HG03139 (cell line): ENCODE measurements around the gene DGCR2.
"Not testable (repeated sequence)": the region's sequence is repeated elsewhere in the genome, so short reads cannot be mapped to it uniquely, and the experiment has no call there.

Experiments
- ATAC-seq: cut with Tn5 transposase; IDR thresholded peaks from one replicate; pipeline ENCODE4 v1.9.1; 2021; ENCODE audit not compliant: unreplicated experiment

DGCR2 gene

DNA sequence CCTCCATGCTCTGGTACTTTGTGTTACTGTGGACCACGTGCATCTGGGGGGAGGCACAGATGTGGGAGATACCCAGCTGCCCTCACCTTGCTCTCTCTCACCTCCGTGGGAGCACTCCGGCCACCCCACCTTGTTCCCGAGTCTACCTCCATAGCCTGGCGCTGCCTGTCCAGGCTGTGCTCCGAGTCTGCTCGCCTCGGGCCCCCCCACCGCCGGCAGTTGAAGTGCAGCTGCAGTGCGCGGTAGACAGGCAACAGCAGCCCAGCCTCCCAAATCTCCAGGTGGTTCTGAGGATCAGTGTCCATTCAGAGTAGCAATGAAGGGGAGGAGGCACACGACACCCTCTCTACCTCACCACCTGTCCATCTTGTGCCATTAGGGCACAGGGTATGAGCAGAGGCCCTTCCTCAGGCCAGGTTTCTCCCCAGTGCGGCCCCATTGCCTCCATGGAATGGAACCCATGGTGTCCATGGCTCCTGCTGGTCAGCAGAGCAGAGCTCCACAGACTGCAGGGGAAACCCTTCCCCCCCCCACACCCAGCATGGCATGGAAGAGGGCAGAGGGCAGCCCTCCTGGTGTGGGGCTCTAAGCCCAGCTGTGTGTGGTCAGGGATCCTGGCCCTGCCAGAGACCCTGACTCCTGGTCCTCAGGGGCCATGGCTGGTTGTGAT is 89.2 kb downstream of the DGCR2 start:
- ATAC-seq = not testable (repeated sequence)

DNA sequence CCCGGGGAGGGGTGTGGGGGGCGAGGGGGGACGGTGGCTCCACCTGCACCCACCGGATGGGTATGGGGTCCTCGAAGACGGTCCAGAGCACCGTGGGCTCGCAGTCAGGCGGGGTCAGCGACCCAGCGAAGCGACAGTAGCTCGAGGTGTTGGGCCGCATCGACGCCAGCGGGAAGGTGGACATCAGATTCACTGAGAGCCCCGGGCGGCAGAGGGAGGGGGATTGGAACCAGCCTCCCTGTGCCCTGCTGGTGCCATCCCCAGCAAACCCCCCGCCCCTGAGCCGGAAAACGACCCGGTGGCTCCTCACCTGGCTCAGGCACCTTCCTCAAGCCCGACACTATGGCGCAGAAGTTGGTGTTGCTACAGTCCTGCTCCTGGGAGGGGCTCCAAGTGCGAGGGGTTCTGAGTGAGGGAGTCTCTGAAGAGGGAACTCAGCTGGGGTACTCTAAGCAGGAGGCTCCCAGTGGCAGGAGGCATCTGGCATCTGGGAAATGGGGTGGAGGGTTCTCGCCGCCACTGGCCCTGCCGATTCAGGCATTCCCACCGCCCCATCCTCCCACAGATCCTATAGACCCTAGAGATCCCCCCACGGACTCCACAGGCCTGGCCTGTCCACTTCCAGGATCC is 89.9 kb downstream of the DGCR2 start:
- not testable (repeated sequence) for ATAC-seq

DNA sequence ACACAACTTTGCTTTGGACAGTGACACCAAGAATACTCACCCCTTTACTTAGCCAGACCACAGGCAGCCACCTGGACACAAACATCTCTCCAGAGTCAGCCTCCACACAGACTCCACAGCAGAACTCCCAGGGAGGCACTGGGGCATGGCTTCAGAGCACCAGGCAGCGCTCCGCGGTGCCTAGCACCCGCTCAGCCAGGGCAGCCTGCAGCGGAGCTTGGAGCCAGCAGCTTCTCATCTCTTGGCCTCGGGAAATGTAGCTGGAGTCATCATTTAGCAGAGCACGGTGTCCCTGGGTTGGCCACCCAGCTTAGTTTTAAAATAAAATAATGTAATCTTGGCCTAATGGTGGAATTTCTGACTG is 91.3 kb downstream of the DGCR2 start:
- not testable (repeated sequence) for ATAC-seq

DNA sequence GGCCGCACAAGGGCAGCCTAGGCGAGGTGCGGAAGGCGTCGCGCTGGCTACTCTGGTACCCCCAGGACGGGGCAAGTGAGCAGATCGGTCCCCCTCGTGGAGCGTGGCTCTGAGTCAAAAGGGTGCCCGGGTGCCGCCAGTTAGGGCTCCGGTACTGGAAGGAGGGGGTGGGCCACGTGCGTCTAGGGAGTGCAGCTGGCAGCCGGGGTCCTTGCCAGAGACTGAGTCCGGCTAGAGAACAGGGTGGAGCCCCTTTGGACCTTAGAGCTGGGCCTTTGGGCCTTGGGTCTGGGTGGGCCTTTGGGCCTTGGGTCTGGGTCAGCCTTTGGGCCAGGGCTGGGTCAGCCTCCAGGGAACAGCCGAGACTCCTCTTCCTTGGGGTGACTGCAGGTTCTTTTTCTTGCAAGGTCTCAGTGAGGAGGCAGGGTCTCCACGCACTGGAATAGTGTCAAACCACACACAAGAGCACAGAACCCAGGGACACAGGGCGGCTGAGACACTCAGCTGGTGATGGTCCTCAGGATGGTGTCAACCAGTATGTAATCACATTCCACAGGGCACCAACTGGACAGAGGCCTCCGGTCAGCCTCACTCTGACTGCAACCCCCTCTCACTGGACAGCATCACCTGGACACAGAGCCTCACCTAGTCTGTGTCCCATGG is 91.9 kb downstream of the DGCR2 start:
- ATAC-seq = not testable (repeated sequence)

DNA sequence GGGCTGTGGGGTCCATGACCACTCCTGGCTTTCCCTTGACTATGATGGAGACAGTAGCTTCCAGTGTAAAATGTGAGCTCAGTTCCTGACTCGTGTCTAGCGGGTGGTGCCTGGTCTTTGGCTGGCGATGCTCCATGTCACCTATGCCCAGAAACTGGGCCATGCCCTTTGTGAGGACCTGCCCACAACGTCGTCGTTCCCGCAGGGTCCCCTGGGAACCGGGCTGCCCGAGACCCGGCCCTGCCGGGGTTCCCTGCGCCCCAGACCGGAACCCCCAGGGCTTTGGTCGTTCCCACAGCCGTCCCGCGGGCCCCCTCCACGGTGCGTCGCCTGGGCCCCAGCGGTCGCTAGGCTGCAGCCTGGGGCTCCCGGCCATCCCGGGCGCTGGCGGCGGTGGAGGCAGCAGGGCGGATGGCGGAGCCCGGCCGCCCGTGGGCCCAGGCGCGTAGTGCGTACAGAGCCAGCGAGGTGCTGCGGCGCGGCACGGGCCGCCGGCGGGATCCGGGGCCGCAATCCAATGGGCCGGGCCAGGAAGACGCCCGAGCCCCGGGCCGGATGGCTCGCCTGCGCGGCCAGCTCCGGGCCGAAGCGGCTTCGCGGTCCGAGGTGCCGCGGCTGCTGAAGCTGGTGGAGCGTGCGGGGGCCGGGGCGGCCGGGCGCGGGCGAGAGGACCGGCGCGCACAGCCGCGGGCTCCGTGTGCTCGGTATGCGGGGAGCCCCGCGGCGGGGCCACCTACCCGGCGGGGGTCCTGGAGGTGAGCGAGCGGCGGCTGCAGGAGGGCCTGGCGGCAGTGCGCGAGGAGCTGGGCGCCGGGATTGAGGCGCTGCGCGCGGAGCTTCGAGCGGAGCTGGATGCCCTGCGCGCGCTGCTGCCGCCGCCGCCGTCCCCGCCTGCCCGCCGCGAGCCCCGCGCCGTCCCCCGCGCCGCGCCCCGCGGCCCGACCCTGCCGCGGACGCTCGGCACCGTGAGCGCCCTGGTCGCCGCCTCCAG is 92.8 kb downstream of the DGCR2 start:
- ATAC-seq = not testable (repeated sequence)

DNA sequence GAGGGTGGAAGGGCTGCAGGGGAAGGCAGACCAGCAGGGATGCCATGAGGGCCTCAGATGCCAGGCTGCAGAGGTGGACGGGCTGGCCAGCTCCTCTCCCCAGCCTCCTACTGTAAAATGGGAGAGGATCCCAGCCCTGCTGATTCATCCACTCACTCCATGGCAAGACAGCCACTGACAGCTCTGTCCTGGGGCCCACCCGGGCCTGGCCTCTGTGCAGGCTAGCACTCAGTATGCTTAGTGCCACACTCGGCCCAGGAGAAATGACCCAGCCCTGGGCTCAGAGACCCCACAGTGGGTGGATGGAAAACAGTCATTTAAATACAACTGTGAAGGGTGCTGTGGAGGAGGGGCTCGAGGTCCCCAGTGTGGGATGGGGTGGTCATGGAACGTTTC is 94.2 kb downstream of the DGCR2 start:
- ATAC-seq = not testable (repeated sequence)

DNA sequence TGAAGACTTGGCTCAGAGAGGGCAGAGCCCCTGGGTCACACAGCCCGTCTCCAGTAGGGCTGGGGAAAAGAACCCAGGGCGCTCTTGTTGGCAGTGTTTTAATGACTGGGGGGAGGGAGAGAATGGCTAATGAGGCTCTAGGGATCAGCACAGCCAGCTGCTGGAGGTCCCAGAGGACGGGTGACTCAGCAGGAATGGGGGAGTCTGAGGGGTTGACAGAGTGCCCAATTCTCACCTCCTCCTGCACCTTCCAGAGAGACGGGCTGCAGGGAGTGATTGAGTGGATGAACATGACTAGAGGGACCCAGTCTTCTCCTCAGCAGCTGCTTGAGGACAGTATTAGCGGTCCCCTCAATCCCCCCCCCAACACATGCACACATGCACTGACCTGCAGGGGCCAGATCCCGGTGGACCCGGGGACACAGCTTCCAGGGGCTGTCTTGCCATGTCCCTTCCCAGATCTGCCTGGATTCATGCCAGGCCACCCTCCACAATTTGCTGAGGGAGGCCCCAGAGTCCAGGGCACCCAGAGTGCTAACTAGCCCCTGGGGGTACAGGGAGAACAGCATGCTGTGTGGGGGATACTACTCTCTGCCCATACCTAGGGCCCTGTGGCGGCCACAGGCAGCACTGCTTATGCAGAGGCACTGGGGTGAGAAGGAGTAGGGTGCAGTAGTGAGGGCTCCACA is 94.7 kb downstream of the DGCR2 start:
- ATAC-seq = not testable (repeated sequence)

DNA sequence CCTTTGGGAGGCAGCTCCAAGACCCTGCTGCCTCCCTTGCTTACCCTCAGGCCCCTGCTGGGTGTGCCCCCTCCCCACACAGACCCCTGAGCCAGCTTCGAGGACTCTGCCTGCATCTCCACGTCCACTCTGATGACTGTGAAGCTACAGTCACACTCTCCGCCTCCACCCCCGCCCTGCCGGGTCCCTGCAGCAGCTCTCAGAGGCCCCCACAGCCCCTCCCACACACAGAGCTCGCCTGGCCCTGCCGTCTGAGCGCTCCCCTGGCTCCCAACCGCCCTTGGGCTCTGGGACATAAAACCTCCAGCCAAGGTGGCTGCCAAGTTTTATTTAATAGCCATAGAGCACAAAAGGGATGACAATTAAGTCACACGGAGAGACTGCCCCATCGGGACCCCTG is 96.1 kb downstream of the DGCR2 start:
- ATAC-seq = not testable (repeated sequence)

DNA sequence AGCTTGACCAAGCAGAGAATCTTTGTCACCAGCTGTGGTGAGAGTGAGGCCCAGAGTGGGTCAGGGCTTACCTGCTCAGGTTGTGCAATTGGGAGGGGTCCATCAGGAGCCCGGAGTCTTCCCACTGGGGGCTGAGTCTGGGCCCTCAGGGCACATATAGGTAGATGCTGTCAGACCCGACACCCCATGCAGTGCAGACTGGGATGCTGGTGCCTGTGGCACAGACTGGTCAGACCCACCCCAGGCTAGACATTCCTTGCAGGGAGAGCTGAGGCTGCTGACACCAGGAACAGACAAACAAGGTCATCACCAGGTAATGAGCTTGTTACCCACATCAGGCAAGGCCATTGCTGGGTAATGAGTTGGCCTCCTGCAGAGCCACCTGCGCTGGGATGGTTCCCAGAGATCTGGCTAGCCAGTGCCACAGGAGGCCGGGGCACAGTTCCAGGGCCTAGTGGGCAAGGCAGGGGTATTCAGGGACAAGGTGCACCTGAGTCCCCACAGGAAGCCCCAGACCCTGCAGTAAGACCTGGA is 97.2 kb downstream of the DGCR2 start:
- not testable (repeated sequence) for ATAC-seq

DNA sequence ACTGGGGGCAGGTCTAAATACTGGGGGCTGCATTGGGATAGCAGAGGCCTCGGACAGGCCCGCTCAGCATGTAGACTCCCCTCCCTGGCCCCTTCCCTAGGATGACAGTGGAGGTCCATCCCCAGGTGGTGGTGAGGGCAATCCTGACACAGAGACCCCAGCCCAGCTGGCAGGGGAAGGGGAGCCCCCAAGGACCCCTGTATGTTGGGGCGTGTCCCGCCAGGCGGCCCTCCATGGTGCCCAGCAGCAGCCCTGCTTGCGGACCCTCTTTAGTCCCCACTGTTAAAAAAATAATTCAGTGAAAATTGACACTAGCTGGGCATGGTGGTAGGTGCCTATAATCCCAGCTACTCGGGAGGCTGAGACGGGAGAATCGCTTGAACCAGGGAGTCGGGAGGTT is 98.3 kb downstream of the DGCR2 start:
- not testable (repeated sequence) for ATAC-seq

DNA sequence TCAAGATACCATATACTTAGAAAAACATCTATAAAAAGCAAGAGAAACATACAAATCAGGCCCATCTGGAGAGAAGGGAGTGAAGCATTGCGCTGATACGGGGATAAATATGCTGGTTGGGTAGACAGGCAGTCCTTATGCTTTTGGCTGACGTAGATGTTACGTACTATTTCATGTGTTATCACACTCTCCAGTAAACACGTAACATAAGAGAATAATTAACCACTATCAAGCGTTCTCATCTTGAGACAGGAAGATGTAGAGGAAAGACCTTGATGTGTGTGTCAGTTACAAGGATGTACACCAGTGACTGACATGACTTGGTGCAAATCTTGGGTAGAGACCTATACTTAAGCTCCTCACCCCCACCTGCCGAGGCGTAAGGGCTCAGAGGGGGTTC is 99.5 kb downstream of the DGCR2 start:
- ATAC-seq = no peak

DNA sequence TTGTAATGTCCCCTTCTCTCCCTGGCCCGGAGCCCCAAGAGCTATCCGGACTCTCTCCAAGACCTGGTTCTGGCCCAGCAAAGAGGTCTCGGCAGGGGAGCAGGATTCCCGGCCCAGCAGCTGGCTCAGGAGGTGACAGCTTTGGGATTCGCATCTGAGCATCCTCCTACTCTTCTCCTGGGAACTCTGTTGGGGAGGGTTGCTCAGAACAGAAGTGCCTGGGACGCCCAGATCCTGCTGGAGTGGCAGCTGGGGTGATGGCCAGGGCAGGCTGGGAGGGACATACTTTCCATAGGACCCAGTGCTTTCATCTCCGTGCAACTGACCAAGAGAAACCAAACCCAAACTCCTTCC is 102.6 kb downstream of the DGCR2 start:
- ATAC-seq = no peak

DNA sequence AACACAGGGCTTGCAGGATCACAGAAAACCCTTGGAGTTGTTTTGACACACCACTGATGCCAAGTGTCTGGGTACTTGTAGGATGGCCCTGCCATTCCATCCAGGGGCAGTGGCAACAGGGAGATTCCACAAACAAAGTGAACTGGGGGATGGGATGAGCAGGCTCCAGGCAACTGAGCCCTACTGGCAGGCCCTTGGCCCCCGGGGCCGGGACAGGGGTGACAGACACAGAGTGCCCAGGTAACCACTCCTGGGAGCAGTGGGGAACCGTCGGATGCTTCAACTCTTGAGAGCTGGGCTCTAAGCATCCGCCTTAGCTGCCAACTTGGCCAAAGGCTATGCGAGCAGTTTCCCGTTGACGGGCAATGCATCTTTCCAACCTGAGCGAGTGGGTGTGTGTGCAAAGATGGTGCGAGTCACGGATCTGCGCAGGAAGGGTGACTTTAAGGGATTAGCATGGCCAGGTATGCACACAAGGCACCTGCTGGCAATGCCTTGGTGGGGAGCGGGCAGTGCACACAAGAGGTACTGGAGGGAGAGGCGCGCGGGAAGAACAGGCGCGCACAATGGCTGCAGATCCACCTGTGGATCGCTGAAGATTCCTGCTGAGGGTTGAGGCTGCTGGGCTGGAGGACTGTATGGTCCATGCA is 103.1 kb downstream of the DGCR2 start:
- no peak for ATAC-seq

DNA sequence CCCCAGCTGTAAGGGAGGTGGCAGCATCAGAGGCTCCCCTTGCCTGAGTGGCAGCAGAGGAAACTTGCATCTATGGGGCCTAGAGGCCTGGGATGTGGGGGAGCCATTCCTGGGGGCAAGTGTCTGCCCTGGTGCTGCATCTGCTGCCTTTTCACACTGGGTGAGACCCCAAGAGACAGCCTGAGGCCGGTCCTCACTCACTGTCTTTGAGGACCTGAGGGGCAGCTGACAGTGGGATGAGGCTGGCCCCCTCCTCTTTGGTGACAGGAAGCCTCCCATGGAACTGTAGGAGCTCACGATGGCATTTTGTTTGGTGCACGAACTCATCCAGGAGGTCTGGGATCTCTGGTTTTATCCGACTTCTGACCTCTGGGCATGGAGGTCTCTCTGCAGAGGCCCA is 104.0 kb downstream of the DGCR2 start:
- ATAC-seq = no peak

DNA sequence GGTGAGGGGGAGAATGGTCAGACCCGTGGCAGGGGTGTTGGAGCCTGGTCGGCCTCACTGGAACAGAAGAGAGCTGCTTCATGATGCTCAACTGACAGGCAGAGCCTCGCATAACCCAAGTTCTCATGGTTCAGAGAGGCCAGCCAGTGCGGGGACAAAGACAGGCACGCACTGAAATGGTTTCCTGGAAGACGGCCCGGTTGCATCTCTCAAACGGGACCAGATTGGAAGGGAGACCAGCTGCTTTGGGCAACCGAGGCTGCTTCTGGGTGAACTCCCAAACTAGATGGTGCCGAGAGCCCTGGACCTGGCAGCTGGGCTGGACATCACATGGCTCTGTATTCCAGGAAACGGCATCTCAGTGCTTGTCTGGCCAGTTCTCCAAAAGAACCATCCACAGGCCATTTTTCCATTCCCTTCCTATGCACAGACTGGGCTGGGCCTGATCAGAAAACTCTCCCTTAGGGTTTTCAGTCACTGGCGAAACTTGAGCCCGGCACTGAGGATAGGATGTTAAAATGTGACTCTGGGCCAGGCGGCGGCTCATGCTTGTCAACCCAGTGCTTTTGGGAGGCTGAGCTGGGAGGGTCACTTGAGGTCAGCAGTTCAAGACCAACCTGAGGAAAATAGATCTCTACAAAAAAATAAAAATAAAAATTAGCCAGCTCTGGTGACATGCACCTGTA is 106.0 kb downstream of the DGCR2 start:
- no peak for ATAC-seq

DNA sequence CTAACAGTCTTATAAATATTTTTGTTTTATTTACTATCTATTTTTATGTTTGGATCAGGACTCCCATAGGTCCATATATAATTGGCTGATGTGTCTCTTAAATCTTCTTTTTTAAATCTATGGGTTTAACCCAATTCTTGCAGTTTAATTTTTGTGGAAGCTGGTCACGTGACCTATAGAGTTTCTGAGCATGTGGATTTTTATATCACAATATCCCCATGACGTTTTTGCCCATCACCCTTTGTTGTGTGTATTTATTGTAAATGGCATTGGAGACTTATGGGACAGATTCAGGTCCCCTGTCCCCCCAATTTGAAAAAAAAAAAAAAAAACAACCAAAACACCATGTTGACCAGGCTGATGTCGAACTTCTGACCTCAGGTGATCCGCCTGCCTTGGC is 107.3 kb downstream of the DGCR2 start:
- ATAC-seq = no peak

DNA sequence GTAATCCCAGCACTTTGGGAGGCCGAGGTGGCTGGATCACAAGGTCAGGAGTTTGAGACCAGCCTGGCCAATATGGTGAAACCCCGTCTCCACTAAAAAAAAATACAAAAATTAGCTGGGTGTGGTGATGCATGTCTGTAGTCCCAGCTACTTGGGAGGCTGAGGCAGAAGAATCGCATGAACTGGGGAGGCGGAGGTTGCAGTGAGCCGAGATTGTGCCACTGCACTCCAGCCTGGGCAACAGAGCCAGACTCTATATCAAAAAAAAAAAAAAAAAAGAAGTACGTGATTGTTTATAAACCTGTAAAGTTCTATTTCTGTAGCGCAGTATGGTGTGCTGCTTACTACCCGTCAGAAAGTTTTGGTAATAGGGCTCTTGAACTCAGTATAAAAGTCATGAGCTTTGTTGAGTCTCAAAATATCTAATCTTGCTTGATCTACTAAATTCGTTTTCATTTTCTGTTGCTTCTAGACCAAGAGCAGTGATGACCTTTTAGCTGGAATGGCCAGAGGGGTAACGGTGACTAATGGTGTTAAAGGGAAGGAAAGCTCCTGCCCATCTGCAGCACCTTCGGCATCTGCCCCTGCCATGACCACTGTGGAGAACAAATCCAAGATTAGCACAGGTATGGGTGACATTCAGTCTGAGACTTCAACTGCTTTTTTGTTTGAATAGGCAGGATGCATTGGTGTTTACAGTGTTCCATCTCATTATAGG is 108.2 kb downstream of the DGCR2 start:
- ATAC-seq = not testable (repeated sequence)

DNA sequence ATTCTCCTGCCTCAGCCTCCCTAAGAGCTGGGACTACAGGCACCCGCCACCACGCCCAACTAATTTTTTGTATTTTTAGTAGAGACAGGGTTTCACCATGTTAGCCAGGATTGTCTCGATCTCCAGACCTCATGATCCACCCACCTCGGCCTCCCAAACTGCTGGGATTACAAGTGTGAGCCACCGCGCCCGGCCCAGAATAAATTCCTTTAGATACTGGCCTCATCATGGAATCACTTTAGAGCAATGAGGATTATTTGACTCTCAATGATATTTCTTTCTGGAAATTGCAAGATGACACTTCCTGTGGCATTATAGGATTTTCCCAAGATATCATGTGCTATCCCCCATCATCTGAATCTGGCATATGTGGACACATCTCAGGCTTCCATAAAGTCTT is 108.8 kb downstream of the DGCR2 start:
- not testable (repeated sequence) for ATAC-seq
